Measurements from ENCODE around the gene IL1RAP.

GRCh38 chr3:190481779-190482178 is 32.1 kb upstream of the IL1RAP start:
- TF ChIP-seq POLR2A (IDR thresholded peaks at IDR 0.05; ENCODE audit: extremely low read depth, insufficient read length): no peak
- TF ChIP-seq CTCF (IDR thresholded peaks at IDR 0.05; ENCODE audit: low read depth, low read length): no peak
- TF ChIP-seq, protein P1, sequence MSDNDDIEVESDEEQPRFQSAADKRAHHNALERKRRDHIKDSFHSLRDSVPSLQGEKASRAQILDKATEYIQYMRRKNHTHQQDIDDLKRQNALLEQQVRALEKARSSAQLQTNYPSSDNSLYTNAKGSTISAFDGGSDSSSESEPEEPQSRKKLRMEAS (IDR thresholded peaks at IDR 0.05; ENCODE audit: low read depth, low read length): no peak
